GM12878 (cell line): ENCODE results near the gene LBH. TPM values are rescaled to one million over a fixed set of nuclear protein-coding genes. Genes with fewer than 3 reads are reported as not detected.

Source experiments
- ATAC-seq: fragments of 200-7000 bp; cut with Tn5 transposase; 3 replicates; pipeline ENCODE4 v1.9.1; 2020; ENCODE audit warnings: mild to moderate bottlenecking, moderate library complexity
- BruUV-seq: library from RNA; stranded (reverse); fragments of 400-500 nt; replicated peaks from 2 replicates; lab custom pipeline; 2021; lab: Mats Ljungman, UMichigan
- CTCF ChIA-PET: fragments of 300-600 bp; sonication (Branson Sonifier 250); formaldehyde crosslinking; extraction: SDS; loops from one replicate; lab custom pipeline; 2021; ENCODE audit warnings: inconsistent platforms; lab: Yijun Ruan, JAX
- POLR2A ChIA-PET: fragments of 350-600 bp; formaldehyde crosslinking; extraction: SDS; loops from one replicate; lab custom pipeline; 2021; ENCODE audit warnings: inconsistent platforms; lab: Charles Lee
- RAD21 ChIA-PET: fragments of 300-600 bp; sonication (Branson Sonifier 250); formaldehyde crosslinking; loops from one replicate; lab custom pipeline; 2023; ENCODE audit warnings: antibody characterized with exemption; ENCODE audit not compliant: unreplicated experiment; lab: Charles Lee
- SMC1A ChIA-PET: fragments of 300-600 bp; sonication (Branson Sonifier 250); formaldehyde crosslinking; loops from one replicate; lab custom pipeline; 2023; ENCODE audit not compliant: unreplicated experiment, uncharacterized antibody; lab: Charles Lee
- DNase-seq: peaks from one replicate; pipeline ENCODE4 v3.0.0-alpha.2; 2011; ENCODE audit warnings: low read depth, low spot score
- FAIRE-seq: peaks from 3 replicates; lab custom pipeline; 2011; peaks lifted over from hg19 to GRCh38; lab: Jason Lieb, UNC
- H2AFZ ChIP-seq: 2 replicates; pipeline ENCODE4 v1.6.0; 2011; ENCODE audit warnings: low read depth, low read length, control low read depth; ENCODE audit not compliant: control insufficient read depth
- H3K27ac ChIP-seq: 2 replicates; pipeline ENCODE4 v1.5.1; 2011; ENCODE audit warnings: control low read depth; ENCODE audit not compliant: control insufficient read depth, insufficient read depth
- H3K27me3 ChIP-seq, 2 experiments: replicated peaks in 1 of 2; 2 replicates each; pipeline versions ENCODE4 v1.6.0 to v1.6.1; 2011; ENCODE audit warnings: low read length in 1 of 2; ENCODE audit not compliant: control insufficient read depth in 2 of 2, insufficient read depth in 2 of 2
- H3K36me3 ChIP-seq, 2 experiments: 2 replicates each; pipeline ENCODE4 v1.5.1; 2011; ENCODE audit warnings: low read length in 1 of 2; ENCODE audit not compliant: control insufficient read depth in 2 of 2, insufficient read depth in 2 of 2
- H3K4me1 ChIP-seq: 2 replicates; pipeline ENCODE4 v1.6.1; 2011; ENCODE audit warnings: mild to moderate bottlenecking, low read length, moderate library complexity, mixed read lengths; ENCODE audit not compliant: control insufficient read depth, insufficient read depth
- H3K4me2 ChIP-seq: 2 replicates; pipeline ENCODE4 v1.6.0; 2011; ENCODE audit warnings: control low read depth; ENCODE audit not compliant: control insufficient read depth, insufficient read depth
- H3K4me3 ChIP-seq: fragments of 200-600 bp; sonication (generic); 2 replicates; pipeline ENCODE4 v1.5.1; 2016
- H3K79me2 ChIP-seq: 2 replicates; pipeline ENCODE4 v1.6.0; 2011; ENCODE audit warnings: low read length; ENCODE audit not compliant: control insufficient read depth, insufficient read depth
- H3K9ac ChIP-seq: 2 replicates; pipeline ENCODE4 v1.8.0; 2011; ENCODE audit warnings: low read length, control low read depth, mixed read lengths; ENCODE audit not compliant: control insufficient read depth, insufficient read depth
- H3K9me3 ChIP-seq: replicated peaks from 3 replicates; pipeline ENCODE4 v1.5.1; 2011; ENCODE audit warnings: mild to moderate bottlenecking, low read length; ENCODE audit not compliant: control insufficient read depth, insufficient read depth
- H4K20me1 ChIP-seq: 2 replicates; pipeline ENCODE4 v1.6.0; 2011; ENCODE audit not compliant: control insufficient read depth, insufficient read depth
- ATF2 ChIP-seq: IDR thresholded peaks from 2 replicates; pipeline ENCODE4 v1.6.1; 2012; ENCODE audit warnings: low read length, inconsistent platforms
- CHD2 ChIP-seq: IDR thresholded peaks from 2 replicates; pipeline ENCODE4 v1.6.1; 2011; ENCODE audit warnings: low read depth, low read length, improper control_type of control experiment, borderline replicate concordance
- EGR1 ChIP-seq, 2 experiments: IDR thresholded peaks; 1 replicate in 1 of 2; 2 replicates in 1 of 2; pipeline ENCODE4 v1.6.1; 2011 to 2012; ENCODE audit warnings: low read depth in 2 of 2, low read length in 2 of 2, borderline replicate concordance in 1 of 2, mild to moderate bottlenecking in 1 of 2, moderate library complexity in 1 of 2
- IKZF2 ChIP-seq, 2 experiments: fragments of 450-650 bp; IDR thresholded peaks; 2 replicates each; pipeline ENCODE4 v1.6.1; 2017; ENCODE audit warnings: mild to moderate bottlenecking in 2 of 2, moderate library complexity in 2 of 2
- IRF3 ChIP-seq: fragments of 450-650 bp; IDR thresholded peaks from 2 replicates; pipeline ENCODE4 v1.6.1; 2014; ENCODE audit warnings: mild to moderate bottlenecking
- JUNB ChIP-seq: IDR thresholded peaks from 2 replicates; pipeline ENCODE4 v1.6.1; 2016; ENCODE audit warnings: antibody characterized with exemption, mild to moderate bottlenecking
- MXI1 ChIP-seq: fragments of 150-350 bp; IDR thresholded peaks from 2 replicates; pipeline ENCODE4 v1.6.1; 2011; ENCODE audit warnings: low read depth, mild to moderate bottlenecking, inconsistent platforms, low read length, improper control_type of control experiment
- NFYA ChIP-seq: IDR thresholded peaks from 2 replicates; pipeline ENCODE4 v1.6.1; 2011; ENCODE audit warnings: low read depth, mild to moderate bottlenecking, low read length, improper control_type of control experiment, borderline replicate concordance
- PAX5 ChIP-seq: IDR thresholded peaks from 2 replicates; pipeline ENCODE4 v1.6.1; 2011; ENCODE audit warnings: low read depth, low read length, borderline replicate concordance
- POLR2AphosphoS5 ChIP-seq: IDR thresholded peaks from 2 replicates; pipeline ENCODE4 v1.6.1; 2011; ENCODE audit warnings: mild to moderate bottlenecking, low read length, inconsistent platforms
- POU2F2 ChIP-seq: IDR thresholded peaks from 3 replicates; pipeline ENCODE4 v1.6.1; 2011; ENCODE audit warnings: low read depth, mild to moderate bottlenecking, low read length, borderline replicate concordance
- SMARCA5 ChIP-seq: fragments of 450-650 bp; IDR thresholded peaks from 2 replicates; pipeline ENCODE4 v1.6.1; 2017; ENCODE audit warnings: mild to moderate bottlenecking
- SMC3 ChIP-seq: IDR thresholded peaks from 2 replicates; pipeline ENCODE4 v1.6.1; 2011; ENCODE audit warnings: low read length, improper control_type of control experiment, borderline replicate concordance
- SP1 ChIP-seq: IDR thresholded peaks from one replicate; pipeline ENCODE4 v1.6.1; 2011; ENCODE audit warnings: low read depth, low read length
- SREBF2 ChIP-seq: IDR thresholded peaks from 2 replicates; pipeline ENCODE4 v1.6.1; 2012; ENCODE audit warnings: mild to moderate bottlenecking, low read length
- STAT3 ChIP-seq: IDR thresholded peaks from 2 replicates; pipeline ENCODE4 v1.6.1; 2011; ENCODE audit warnings: low read depth, low read length, improper control_type of control experiment
- TCF3 ChIP-seq: IDR thresholded peaks from 2 replicates; pipeline ENCODE4 v1.6.1; 2012; ENCODE audit warnings: low read depth, mild to moderate bottlenecking, low read length, borderline replicate concordance; ENCODE audit not compliant: insufficient read depth
- TCF7 ChIP-seq: IDR thresholded peaks from 2 replicates; pipeline ENCODE4 v1.6.1; 2014; ENCODE audit warnings: antibody characterized with exemption, borderline replicate concordance
- YBX1 ChIP-seq: fragments of 450-650 bp; IDR thresholded peaks from 2 replicates; pipeline ENCODE4 v1.6.1; 2016; ENCODE audit warnings: antibody characterized with exemption
- ZBTB4 ChIP-seq: fragments of 450-650 bp; formaldehyde crosslinking; IDR thresholded peaks from 2 replicates; pipeline ENCODE4 v1.4.0; 2022; ENCODE audit warnings: mild to moderate bottlenecking, moderate library complexity
- ZZZ3 ChIP-seq: IDR thresholded peaks from 2 replicates; pipeline ENCODE4 v1.6.1; 2011; ENCODE audit warnings: low read depth; ENCODE audit not compliant: control insufficient read depth, insufficient read length
- WGBS: methylation state at CpG from one replicate; pipeline ENCODE4 v1.1.6; 2016; ENCODE audit warnings: low lambda C conversion rate; ENCODE audit not compliant: insufficient replicate concordance, insufficient coverage; ENCODE audit errors: missing lambda C conversion rate; 5-methylcytosine and 5-hydroxymethylcytosine counted together
- in situ Hi-C: fragments of 300-500 bp; cut with MboI; formaldehyde crosslinking; loops from 9 replicates; pipeline ENCODE4 v1.14.3; 2018; ENCODE audit warnings: mixed read lengths
- intact Hi-C: fragments of 100-400 bp; cut with micrococcal nuclease; formaldehyde crosslinking; loops from one replicate; pipeline ENCODE4 v1.14.2; 2022; ENCODE audit not compliant: unreplicated experiment
- polyA plus RNA-seq, 11 experiments: library from polyadenylated mRNA; depleted of rRNA in 4 of 11; unstranded in 6 of 11; stranded (reverse) in 5 of 11; fragments of >200 nt; fragmentation: Nextera tagmentation in 4 of 11; fragmentation: Illumina TruSeq in 1 of 11; extraction: Ambion mirVana in 4 of 11; extraction: Trizol in 1 of 11; gene quantifications; 1 replicate in 1 of 11; 2 replicates in 10 of 11; pipeline versions ENCODE4 v1.2.1 to v1.2.3, GENCODE V29; 2011 to 2016; ENCODE audit warnings: inconsistent platforms in 2 of 11, missing spikeins in 2 of 11, low read depth in 1 of 11
- total RNA-seq, 4 experiments: library from RNA; depleted of rRNA in 3 of 4; stranded (reverse); fragments of >200 nt in 3 of 4; fragmentation: Illumina TruSeq in 1 of 4; extraction: Trizol in 1 of 4; gene quantifications; 2 replicates each; pipeline versions ENCODE4 v1.2.1 to v1.2.3, GENCODE V29; 2013 to 2021

The LBH gene
- total and polyA plus RNA-seq, 10 of the 15 experiments (the other 5 are each of a cell fraction or from before 2014, with no cell fraction given) = 9.3 to 133 (median 34.1) TPM

- TF ChIP-seq POU2F2 (no peak), SP1 (no peak), YBX1 (no peak), SMARCA5 (no peak), CHD2 (no peak)
Observed at GRCh38 chr2:30248791-30249190, 17.5 kb downstream of the LBH start (continued).

- POLR2A ChIA-PET = interaction anchor here (1.0 kb wide), 1 partner anchor 9 kb away, joined by 3 read pairs; no protein-coding TSS in a partner anchor
- in situ Hi-C loops = no loop called here
- CTCF ChIA-PET = interaction anchor here (0.9 to 2.7 kb wide), 3 partner anchors 9 to 84 kb away, joined by 3 to 11 read pairs (median 4); no protein-coding TSS in a partner anchor
- TF ChIP-seq EGR1 (IDR thresholded peaks at IDR 0.05; ENCODE audit: borderline replicate concordance in 1 of 2, low read depth in 2 of 2, low read length in 2 of 2) = no peak
- no peak for TF ChIP-seq ZBTB4 (CRISPR knock-in tag)
- no peak for TF ChIP-seq ZZZ3
- no peak for TF ChIP-seq SMC3
- no peak for TF ChIP-seq TCF3
- no peak for TF ChIP-seq SREBF2
- no peak for TF ChIP-seq ATF2
- no peak for TF ChIP-seq POLR2AphosphoS5
- no peak for TF ChIP-seq MXI1
- TF ChIP-seq NFYA = no peak
- no peak for TF ChIP-seq PAX5
- TF ChIP-seq TCF7 = no peak
- TF ChIP-seq JUNB = no peak
- no peak for TF ChIP-seq IRF3
- no peak for TF ChIP-seq IKZF2 (IDR thresholded peaks at IDR 0.05)
- TF ChIP-seq STAT3 = no peak
Observed at GRCh38 chr2:30249354-30249753, 18.0 kb downstream of the LBH start.

More at GRCh38 chr2:30249354-30249753, 18.0 kb downstream of the LBH start:
- H2AFZ ChIP-seq = no peak overlapping the region
- H3K79me2 ChIP-seq = no peaks in the 10 kb centered on the region
- H3K36me3 ChIP-seq = peaks cover 0 to 6% of the 10 kb centered on the region in 2 experiments; a peak in 2 of 4 replicates
- ATAC-seq = no peak
- no peak overlapping the region for H3K4me3 ChIP-seq
- intact Hi-C loops = no loop called here
- no peaks in the 10 kb centered on the region; the same call in 1 of the 2 replicates for H3K4me1 ChIP-seq
- H3K9ac ChIP-seq = no peak overlapping the region
- SMC1A ChIA-PET = interaction anchor here (0.5 to 1.2 kb wide), 3 partner anchors 12 to 89 kb away, joined by 3 to 4 read pairs (median 4); no protein-coding TSS in a partner anchor
- H3K27ac ChIP-seq = no peak overlapping the region
- RAD21 ChIA-PET = no interaction called here
- H3K4me2 ChIP-seq = no peak overlapping the region
- no peaks in the 10 kb centered on the region for H3K27me3 ChIP-seq
- no peaks in the 10 kb centered on the region; the same call in 2 of the 3 replicates for H3K9me3 ChIP-seq
- BruUV-seq = no TSS peak
- WGBS = 69% methylated on average over 7 of the region's 7 CpGs
- FAIRE-seq = no peak
- DNase-seq = no peak
- H4K20me1 ChIP-seq = no peaks in the 10 kb centered on the region
